Panc1 (cell line): ENCODE results near the gene SHISA7.

ENCODE experiments used
- CTCF ChIP-seq: fragments of 450-650 bp; IDR thresholded peaks from 2 replicates; pipeline ENCODE4 v1.5.1; 2017; ENCODE audit warnings: mild to moderate bottlenecking
- POLR2AphosphoS5 ChIP-seq: IDR thresholded peaks from 2 replicates; pipeline ENCODE4 v1.6.1; 2012; ENCODE audit warnings: mild to moderate bottlenecking, low read depth, low read length, moderate library complexity
- REST ChIP-seq, 2 experiments: IDR thresholded peaks; 2 replicates each; pipeline ENCODE4 v1.6.1; 2011 to 2012; ENCODE audit warnings: low read depth in 2 of 2, control low read depth in 1 of 2, low read length in 1 of 2, mild to moderate bottlenecking in 1 of 2, moderate library complexity in 1 of 2; ENCODE audit not compliant: insufficient read depth in 1 of 2
- SIN3A ChIP-seq: IDR thresholded peaks from 2 replicates; pipeline ENCODE4 v1.6.1; 2012; ENCODE audit warnings: low read depth, mild to moderate bottlenecking, low read length, moderate library complexity, borderline replicate concordance; ENCODE audit not compliant: insufficient read depth

GRCh38 chr19:55459551-55459949 lies 16.4 kb upstream of the SHISA7 start:
- TF ChIP-seq CTCF (no peak), POLR2AphosphoS5 (no peak; the same call in 1 of the 2 replicates), REST (IDR thresholded peaks at IDR 0.05; ENCODE audit: insufficient read depth in 1 of 2, low read depth in 2 of 2, low read length in 1 of 2) (no peak), SIN3A (no peak)
